Measurements from ENCODE around the gene SEMA4C. TPM values are rescaled to one million over a fixed set of nuclear protein-coding genes. Genes with fewer than 3 reads are reported as not detected.

SEMA4C gene
- polyA plus RNA-seq, 1 experiment = 16.8 TPM

DNA sequence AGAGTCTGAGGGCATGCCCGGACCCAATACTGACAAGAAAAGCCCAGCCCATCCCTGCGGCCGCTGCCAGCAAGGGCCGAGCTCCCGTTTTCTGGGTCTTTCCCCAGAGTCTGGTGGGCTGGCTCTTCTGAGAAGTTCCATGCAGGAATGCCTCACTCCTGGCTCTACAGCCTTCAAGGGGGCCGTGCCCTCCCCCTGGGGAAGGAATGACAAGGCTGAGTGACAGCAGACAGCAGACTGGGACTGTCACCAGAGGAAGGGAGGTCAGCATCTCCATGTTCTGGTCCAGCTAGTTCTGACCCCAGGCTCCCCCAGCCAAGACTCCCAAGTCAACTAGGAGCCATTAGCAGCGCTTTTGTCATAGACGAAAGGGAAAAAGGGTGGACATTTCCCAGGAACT lies 13.0 kb upstream of the SEMA4C start:
- DNase-seq (ENCODE audit: low read depth, low spot score) = no peak
- ChIA-PET POLR2A (no interaction called here), CTCF (interaction anchor here (1.3 kb wide), 1 partner anchor 68 kb away, joined by 3 read pairs; no protein-coding TSS in a partner anchor)
- Histone ChIP-seq H3K27ac (ENCODE audit: low read depth, low read length) (no peak overlapping the region), H3K9me3 (ENCODE audit: control insufficient read depth, insufficient read depth, low read length) (no peaks in the 10 kb centered on the region; the same call in 1 of the 2 replicates), H3K4me3 (ENCODE audit: low read depth, low read length) (no peak overlapping the region), H3K27me3 (ENCODE audit: control insufficient read depth, insufficient read depth, low read length) (peaks cover 22% of the 10 kb centered on the region)
- TF ChIP-seq, protein P1, sequence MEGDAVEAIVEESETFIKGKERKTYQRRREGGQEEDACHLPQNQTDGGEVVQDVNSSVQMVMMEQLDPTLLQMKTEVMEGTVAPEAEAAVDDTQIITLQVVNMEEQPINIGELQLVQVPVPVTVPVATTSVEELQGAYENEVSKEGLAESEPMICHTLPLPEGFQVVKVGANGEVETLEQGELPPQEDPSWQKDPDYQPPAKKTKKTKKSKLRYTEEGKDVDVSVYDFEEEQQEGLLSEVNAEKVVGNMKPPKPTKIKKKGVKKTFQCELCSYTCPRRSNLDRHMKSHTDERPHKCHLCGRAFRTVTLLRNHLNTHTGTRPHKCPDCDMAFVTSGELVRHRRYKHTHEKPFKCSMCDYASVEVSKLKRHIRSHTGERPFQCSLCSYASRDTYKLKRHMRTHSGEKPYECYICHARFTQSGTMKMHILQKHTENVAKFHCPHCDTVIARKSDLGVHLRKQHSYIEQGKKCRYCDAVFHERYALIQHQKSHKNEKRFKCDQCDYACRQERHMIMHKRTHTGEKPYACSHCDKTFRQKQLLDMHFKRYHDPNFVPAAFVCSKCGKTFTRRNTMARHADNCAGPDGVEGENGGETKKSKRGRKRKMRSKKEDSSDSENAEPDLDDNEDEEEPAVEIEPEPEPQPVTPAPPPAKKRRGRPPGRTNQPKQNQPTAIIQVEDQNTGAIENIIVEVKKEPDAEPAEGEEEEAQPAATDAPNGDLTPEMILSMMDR (IDR thresholded peaks at IDR 0.05; ENCODE audit: low read depth, low read length) = no peak

GRCh38 chr2:96882230-96882629 lies 12.3 kb upstream of the SEMA4C start:
- ChIA-PET POLR2A (no interaction called here), CTCF (interaction anchor here (1.3 kb wide), 1 partner anchor 69 kb away, joined by 3 read pairs; no protein-coding TSS in a partner anchor)
- TF ChIP-seq, protein P1 (IDR thresholded peaks at IDR 0.05; ENCODE audit: low read depth, low read length) = no peak
- no peak overlapping the region for H3K27ac ChIP-seq (ENCODE audit: low read depth, low read length)
- H3K4me3 ChIP-seq (ENCODE audit: low read depth, low read length) = no peak overlapping the region
- DNase-seq (ENCODE audit: low read depth, low spot score) = no peak
- H3K27me3 ChIP-seq (ENCODE audit: control insufficient read depth, insufficient read depth, low read length) = peaks cover 22% of the 10 kb centered on the region
- no peaks in the 10 kb centered on the region; the same call in 1 of the 2 replicates for H3K9me3 ChIP-seq (ENCODE audit: control insufficient read depth, insufficient read depth, low read length)

DNA sequence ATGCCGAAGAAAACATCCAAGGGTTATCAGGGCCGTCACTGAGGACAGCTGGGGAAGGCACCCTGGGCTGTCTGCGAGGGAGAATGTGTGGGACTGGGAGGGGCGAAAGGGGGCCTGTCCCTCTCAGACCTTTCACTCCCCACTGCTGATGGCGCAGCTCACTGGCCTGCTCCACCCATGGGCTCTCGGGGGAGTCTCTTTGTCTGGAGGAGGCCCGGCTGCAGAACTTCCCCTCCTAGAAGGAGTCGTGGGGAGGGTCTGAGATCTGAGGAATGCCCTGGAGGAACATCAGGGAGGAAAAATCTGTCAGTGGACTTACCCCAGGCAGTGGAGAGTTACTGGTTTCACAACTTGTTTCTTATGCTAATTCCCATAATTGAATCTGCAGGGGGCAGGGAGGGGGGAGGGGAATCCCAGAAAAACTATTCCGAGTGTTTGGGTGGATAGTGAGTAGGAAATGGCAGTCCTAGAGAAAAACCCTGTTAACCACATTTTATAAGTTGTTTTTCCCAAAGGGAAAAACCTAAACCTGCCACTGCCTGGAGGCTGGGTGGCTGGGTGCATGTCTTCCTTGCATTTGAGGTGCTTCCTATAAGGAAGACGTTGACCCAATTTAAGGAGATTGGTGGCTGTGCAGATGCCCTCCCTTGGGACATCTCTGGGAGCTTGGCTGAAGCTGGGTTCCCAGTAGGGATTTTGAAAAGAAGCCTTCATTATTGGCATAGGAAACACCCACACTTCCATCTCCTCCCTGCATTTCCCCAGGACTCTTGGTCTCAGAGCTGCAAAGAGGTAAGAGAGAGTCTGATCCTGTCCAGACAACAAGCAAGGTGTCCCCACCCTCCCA lies 11.7 kb upstream of the SEMA4C start:
- Histone ChIP-seq H3K4me3 (ENCODE audit: low read depth, low read length) (no peak overlapping the region), H3K9me3 (ENCODE audit: control insufficient read depth, insufficient read depth, low read length) (no peaks in the 10 kb centered on the region; the same call in 1 of the 2 replicates), H3K27me3 (ENCODE audit: control insufficient read depth, insufficient read depth, low read length) (peaks cover 22% of the 10 kb centered on the region), H3K27ac (ENCODE audit: low read depth, low read length) (no peak overlapping the region)
- POLR2A ChIA-PET = no interaction called here
- no peak for DNase-seq (ENCODE audit: low read depth, low spot score)
- CTCF ChIA-PET = no interaction called here
- TF ChIP-seq, protein P1 (IDR thresholded peaks at IDR 0.05; ENCODE audit: low read depth, low read length) = no peak

DNA sequence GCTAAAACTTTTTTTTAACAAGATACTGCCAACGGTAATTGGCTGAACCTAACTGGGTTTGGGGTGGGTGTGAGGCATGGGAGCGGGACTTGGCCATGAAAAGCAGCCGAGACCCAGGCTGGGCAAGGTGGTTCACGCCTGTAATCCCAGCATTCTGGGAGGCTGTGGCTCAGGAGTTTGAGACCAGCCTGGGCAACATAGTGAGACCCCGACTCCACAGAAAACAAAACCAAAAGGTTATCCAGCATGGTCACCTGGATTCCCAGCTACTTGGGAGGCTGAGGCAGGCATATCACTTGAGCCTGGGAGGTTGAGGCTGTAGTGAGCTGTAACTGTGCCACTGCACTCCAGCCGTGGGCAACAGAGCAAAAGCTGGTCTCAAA lies 11.0 kb upstream of the SEMA4C start:
- H3K27me3 ChIP-seq (ENCODE audit: control insufficient read depth, insufficient read depth, low read length) = peaks cover 19% of the 10 kb centered on the region
- ChIA-PET POLR2A (no interaction called here), CTCF (no interaction called here)
- TF ChIP-seq, protein P1 (IDR thresholded peaks at IDR 0.05; ENCODE audit: low read depth, low read length) = no peak
- H3K27ac ChIP-seq (ENCODE audit: low read depth, low read length) = no peak overlapping the region
- no peak overlapping the region for H3K4me3 ChIP-seq (ENCODE audit: low read depth, low read length)
- no peak for DNase-seq (ENCODE audit: low read depth, low spot score)
- no peaks in the 10 kb centered on the region; the same call in 1 of the 2 replicates for H3K9me3 ChIP-seq (ENCODE audit: control insufficient read depth, insufficient read depth, low read length)

DNA sequence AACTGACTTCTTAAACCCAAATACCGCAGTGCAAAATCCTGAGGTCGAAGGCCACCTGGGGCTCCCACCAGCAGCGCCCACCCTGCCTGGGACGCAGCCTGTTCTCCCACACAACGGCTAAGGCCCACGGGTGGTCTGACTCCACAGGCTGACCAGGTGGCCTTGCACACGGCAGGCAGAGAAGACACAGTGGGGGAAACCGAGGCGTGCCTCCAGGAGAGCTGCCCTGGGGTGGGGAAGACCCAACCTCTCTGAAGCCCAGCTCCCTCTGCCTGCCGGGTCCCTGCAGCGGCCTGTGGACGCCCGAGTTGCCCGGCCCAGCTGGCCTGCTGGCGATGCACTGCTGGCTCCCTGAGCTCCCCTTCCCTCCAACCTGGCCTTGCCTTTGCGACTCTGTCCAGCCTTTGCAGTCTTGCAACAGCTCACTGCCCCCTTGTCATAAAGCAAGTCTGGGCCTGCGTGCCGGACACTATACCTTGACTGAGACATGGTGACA lies 9.7 kb upstream of the SEMA4C start:
- peaks cover 18% of the 10 kb centered on the region for H3K27me3 ChIP-seq (ENCODE audit: control insufficient read depth, insufficient read depth, low read length)
- H3K4me3 ChIP-seq (ENCODE audit: low read depth, low read length) = no peak overlapping the region
- H3K27ac ChIP-seq (ENCODE audit: low read depth, low read length) = no peak overlapping the region
- ChIA-PET CTCF (no interaction called here), POLR2A (no interaction called here)
- TF ChIP-seq, protein P1 (IDR thresholded peaks at IDR 0.05; ENCODE audit: low read depth, low read length) = no peak
- no peak for DNase-seq (ENCODE audit: low read depth, low spot score)
- no peaks in the 10 kb centered on the region; the same call in 1 of the 2 replicates for H3K9me3 ChIP-seq (ENCODE audit: control insufficient read depth, insufficient read depth, low read length)
